HG02852 (cell line): ENCODE measurements around the gene BABAM2.

ENCODE experiments used
- ATAC-seq: cut with Tn5 transposase; IDR thresholded peaks from one replicate; pipeline ENCODE4 v1.9.1; 2021; ENCODE audit warnings: mild to moderate bottlenecking, moderate library complexity; ENCODE audit not compliant: unreplicated experiment

Gene BABAM2

DNA sequence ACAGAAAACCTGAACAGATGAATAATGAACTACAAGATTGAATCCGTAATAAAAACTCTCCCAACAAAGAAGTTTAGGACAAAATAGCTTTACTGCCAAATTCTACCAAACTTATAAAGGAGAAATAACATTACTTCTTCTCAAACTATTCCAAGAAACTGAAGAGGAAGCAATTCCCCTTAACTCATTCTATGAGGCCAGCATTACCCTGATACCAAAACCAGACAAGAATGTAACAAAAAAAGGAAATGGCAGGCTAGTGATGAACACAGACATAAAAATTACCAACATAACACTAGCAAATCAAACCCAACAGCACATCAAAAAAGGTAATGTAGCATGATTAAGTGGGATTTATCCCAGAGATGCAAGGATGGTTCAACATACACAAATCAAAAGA lies 288.4 kb downstream of the BABAM2 start:
- ATAC-seq = no peak

DNA sequence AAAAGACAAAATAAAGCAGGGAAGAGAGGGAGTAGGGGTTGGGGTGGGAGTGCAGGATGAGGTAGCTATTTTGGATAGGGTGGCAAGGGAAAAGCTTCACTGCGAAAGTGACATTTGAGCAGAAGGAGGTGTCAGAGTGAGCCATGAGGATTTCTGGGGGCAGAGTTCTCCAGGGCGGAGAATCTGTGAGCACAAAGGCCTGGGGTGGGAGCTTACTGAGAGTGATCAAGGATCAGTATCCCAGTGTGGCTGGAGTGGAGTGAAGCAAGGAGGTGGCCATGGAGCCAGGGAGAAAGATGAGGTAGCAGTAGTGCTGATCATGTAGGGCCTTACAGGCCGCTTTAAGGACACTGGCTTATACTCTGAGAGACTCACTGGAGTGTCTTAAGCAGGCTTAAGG lies 291.3 kb downstream of the BABAM2 start:
- ATAC-seq = no peak

DNA sequence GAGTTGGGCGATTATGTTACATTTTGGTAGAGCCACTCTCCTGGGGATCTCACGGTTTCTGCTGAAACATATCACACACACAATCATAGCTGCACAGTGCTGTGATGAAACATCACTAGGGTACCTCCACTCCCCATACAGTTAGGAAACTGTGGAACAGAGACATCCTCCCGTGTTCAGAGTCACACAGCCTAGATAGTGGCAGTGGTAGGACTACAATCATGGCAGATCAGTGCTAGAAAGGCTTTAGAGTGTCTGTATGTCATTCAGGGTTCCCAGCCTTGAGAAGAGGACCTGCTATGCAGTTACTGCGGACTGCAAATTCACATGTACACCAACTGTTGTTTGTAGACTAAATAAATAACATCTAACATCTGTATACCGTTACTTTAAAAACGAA lies 291.8 kb downstream of the BABAM2 start:
- ATAC-seq = no peak

DNA sequence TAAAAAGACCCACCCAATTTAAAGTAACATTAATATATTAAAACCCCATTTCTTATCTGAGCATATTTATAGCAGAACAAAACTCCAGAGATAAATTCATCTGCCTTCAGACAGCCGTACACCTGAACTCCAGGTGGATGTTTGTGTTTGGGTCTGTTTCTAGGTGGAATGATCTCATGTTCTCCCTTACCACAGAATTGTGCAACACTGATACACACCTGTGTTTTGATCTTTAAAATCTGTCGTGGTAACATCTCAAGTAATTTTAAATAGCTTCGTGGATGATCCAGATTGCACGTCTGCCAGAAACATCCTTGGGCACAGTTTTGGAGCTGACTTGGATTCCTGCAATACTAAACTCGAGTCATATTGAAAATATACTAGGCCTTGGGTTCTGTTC lies 294.6 kb downstream of the BABAM2 start:
- ATAC-seq = no peak

DNA sequence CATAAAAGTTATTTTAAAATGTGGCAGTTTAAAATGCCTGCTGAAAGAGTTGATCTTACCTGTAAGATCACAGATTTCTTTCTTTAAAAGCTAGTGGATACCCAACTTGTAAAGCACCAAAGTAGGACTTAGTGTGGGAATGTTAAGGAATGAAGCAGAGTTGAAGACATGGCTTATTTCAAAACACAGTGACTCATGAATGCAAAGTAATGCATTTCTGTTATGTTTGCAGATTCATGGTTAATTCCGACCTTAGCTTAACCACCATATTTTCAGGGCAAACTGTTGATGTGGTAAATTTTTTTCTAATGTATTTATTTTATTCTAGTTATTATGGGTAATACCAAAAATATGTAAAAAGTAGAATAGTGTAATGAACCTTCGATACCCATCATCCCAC lies 295.4 kb downstream of the BABAM2 start:
- no peak for ATAC-seq

DNA sequence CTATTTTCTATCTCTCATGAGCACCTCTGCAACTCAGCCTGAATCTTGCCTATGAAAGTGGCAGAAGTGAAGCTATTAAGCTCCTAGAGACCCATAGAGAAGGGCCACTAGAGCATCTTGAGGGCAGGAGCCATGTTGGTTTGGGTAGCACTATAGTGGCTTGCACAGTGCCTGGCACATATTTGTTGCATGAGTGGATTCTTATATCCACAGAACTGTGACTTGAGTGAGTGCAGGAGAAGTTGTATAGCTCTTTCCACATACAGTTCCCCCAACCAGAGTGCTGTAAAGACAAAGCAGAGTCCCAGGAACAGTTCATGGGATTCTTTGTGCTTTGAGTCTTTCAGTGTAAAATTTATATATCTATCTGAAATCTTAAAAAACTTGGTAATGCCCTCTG lies 296.7 kb downstream of the BABAM2 start:
- ATAC-seq = no peak

DNA sequence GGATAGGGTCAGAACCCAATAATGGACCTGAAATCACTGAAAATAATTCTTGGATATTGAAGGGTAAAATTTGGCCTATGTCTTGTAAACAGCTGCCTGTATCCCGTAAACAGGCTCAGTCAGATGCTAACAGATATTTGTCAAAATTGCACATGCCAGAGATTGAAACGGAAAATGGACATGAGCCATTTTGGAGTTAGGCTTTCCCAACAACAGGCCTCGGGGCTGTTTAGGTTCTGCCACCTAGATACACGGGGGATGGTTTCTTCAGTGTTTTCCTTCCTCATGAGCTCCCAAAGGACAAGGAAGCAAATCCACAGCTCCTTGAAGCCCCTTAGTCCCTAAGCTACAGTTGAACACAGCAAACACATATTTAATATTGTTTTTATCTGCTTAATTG lies 297.9 kb downstream of the BABAM2 start:
- ATAC-seq = no peak

DNA sequence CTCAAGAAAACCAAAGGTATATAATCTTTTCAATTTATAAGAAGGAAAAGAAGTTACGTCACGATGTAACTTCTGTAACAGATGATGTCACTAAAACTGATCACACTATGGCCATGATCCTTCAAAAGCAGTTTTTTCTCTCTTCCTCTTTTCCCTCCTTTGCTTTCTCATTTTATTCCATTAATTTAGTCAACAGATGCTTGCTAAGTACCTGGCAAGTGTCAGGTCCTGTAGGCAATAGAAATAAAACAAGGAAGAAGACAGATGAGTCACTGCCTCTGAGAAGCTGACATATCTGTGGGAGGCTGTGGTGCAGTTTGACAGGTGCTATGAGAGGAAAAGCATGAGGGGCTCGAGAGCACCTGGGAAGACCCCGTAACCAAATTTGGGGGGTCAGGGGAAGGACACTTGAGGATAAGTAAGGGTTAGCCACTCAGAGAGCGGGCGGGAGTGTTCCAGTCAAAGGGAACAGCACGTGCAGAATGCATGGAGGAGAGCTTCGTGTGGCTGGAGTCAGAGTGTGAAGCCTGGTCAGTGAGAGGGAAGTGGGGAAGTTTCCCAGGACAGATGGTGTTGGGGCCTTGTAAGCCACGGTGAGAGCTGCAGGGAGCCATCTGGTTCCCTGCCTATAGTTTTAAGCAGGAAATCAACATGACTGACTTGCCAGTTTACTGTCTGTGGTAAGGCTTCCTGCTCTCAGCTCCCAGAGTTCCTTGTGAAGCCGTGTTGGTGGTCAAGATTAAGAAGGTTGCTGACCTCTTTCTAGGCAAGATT lies 303.3 kb downstream of the BABAM2 start:
- ATAC-seq = no peak

DNA sequence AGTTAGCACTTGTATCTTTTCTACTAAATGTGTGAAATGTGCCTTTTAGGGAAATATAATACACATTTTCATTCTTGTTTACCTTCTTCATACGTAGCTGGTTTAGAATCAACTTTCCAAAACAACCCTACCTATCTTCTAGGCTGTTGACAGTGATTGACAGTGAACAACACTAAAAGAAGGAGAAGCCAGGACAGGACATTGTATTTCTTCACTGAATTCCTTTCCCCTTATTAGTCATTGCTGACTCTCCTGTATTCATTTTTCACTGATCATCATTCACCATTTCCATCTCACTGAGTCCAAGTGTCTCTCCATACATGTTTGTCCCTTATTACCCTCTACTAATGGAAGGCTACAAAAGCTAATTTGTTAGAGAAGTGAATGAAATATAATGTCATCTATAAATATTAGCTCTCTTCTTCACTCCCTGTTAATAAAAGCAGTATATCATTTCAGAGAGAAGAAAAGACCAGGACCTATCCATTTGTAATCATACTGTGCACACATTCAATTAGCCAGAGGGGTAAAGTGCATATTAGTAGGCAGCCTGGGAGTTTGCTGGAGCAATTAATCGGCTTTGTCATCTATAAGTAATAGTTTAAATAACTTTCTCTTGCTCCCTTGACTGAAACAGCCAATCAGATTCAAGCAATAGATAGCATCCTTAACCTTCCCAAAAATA lies 309.6 kb downstream of the BABAM2 start:
- no peak for ATAC-seq

DNA sequence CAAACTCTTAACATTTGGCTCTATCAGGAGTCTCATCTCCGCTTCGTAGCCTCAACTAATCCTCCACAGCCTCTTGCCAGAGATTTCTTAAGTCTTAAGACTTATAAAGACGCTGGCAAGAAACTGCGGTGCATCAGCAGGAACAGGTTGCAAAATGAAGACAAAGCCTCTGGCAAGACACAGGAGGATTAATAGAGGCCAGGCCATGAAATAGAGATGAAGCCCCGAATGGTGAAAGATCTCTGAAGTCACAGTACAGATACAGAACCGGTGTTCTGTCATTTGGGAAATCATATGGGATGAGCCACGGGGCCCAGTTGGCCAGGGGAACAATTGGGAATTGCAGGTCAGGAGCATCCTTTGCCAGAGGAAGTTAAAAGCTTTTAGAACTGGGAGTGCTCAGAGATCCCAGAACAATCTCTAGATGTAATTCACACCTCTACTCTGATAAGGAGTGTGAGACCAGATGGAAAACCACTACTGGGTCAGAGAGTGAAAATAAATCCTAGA lies 311.2 kb downstream of the BABAM2 start:
- ATAC-seq = no peak

DNA sequence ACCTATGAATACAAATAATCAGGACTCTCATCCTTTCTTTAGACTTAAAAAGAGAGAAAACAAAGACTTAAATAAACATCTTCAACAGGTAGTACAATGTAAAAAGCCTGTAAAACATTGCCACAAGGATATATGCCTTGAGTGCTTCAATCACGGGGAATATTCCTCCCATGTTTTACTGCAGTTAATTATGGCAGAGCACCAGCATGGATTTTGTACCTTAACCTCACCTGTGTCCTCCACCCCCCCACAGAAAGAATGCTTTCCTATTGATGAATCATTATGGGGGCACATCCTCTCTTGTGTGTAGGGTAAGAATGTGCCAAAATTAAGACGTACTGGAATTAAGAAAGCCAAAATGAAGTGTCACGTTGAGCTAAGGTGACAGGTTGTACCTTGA lies 312.2 kb downstream of the BABAM2 start:
- no peak for ATAC-seq

DNA sequence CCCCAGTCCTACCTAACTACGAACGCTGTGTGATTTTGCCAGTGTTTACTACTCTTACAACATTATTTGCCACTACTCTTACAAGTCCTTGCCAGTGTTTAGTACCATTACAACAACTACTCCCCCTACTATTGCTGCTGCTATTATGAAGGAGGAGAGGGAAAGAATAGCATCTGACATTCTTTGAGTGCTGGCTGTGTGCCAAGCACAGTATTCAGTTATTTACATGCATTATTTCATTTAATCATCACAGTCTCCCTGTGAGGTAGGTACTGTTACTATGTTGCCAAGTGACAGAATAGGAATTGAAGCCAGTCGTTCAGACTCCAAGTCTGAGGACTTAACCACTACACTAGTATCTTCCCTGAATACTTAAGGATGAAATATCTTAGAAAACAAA lies 316.2 kb downstream of the BABAM2 start:
- ATAC-seq = no peak

DNA sequence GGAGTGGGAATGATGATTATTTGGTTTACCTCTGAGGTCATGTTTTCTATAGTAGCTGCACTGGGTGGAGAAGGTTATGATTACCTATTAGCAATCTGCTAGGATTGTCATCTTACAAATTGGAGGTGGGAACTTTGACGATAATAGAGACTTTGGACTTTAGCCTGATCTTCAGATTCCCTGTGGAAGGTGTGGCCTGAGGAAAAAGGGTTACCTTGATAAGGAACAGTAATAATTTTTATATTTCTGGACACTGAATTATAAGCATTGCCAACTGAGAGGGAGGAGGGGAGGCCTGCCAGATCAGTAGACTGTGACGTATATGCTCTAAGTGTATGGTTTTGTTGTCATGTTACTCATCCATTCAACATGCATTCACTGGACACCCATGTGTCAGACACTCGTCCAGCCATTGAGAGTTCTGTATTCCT lies 318.7 kb downstream of the BABAM2 start:
- no peak for ATAC-seq

DNA sequence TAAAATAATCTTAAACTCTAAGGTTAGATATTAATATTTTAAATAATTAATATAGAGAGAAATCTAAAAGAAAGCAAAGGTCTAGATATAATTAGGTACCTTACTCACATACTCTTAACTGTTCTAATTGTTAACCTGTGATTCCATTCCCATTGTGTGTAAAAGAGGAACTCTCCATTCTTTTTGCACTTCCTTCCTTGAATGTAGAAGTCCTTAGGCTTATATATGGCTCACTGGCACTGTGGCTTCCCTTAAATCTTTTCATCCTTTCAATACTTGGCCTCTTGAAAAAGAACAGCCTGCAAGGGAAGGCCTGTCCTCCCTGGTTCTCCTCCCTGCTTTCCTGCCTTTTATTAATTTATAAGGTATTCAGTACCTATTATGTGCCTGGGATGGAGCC lies 319.3 kb downstream of the BABAM2 start:
- ATAC-seq = no peak

DNA sequence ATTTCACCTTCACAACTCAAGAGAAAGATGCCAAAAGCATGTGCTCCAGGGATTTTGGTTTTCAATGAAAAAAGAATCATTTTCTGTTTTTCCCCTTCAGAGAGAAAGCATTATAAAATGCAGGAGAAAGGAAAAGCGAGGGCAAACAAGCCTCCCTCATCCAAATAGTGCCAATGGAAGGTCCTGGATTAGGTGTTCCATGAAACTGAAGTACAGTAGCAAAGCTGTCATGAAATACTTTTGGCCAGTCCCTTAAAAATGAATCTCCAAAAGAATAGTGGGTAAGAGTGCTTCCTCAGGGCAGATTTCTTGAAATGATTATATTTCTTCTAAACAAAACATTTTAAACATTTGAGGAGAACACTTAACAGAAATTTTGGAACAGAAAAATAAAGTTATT lies 320.0 kb downstream of the BABAM2 start:
- no peak for ATAC-seq

DNA sequence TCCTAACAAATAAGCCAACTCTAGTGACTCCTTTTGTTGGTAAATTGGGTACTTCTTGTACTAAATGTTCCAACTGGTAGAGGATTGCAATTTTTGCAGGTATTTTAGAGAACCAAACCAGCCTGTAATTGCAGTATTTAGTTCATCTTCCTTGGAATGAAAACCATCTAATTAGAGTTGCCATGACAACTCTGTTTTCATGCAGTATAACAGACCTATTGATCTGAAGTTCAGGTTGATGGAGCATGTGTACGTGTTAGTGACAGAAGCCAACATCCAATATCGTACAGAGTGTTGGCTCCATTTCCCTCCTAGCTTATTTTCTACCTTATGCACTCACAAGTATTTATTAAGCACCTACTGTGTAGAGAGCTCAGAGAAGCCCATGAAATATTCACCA lies 325.8 kb downstream of the BABAM2 start:
- ATAC-seq = no peak

DNA sequence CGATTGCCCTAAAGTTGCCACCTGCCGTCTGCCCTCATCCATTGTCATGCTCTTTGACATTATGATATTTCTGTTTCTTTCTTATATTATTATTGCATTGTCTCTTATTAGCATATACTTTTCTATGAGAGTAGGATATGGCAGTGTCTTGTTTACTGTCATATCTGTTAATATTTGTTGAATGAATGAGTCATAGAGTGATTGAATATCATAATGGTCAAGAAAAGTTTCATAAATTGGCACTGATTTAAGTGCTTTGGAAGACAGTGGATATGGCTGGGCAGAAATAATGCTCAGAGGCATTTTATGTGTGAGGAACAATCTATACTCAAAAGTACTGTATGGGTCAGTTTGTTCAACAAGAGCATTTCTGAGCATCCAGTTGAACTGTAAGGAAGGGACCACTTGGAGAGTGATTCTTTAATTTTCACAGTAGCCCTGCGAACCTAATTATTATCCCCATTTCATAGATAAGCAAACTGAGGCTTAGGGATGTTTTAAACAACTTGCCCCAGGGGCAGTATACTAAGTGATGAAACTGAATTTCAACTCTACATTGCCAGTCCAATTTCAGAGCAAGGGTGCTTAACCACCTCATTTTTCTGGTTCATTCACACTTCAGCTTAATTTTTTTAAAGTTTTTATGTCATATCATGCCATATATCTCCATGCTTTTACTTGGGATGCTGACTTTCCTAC lies 326.7 kb downstream of the BABAM2 start:
- no peak for ATAC-seq

DNA sequence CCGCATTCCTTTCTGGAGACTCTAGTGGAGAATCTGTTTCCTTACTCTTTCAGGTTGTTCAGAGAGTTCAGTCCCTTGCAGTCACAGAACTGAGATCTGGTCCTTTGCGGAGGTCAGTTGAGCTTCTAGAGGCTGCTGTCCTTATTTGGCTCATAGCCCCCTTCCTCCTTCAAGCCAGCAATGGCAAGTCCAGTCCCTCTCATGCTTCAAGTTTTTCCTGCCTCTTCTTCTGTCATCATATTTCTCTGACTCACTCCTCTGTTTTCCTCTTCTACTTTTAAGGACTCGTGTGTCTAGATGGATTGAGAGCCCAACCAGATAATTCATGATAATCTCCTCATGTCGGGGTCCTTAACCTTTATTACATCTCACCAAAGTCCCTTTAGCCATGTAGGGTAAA lies 328.6 kb downstream of the BABAM2 start:
- ATAC-seq = no peak

DNA sequence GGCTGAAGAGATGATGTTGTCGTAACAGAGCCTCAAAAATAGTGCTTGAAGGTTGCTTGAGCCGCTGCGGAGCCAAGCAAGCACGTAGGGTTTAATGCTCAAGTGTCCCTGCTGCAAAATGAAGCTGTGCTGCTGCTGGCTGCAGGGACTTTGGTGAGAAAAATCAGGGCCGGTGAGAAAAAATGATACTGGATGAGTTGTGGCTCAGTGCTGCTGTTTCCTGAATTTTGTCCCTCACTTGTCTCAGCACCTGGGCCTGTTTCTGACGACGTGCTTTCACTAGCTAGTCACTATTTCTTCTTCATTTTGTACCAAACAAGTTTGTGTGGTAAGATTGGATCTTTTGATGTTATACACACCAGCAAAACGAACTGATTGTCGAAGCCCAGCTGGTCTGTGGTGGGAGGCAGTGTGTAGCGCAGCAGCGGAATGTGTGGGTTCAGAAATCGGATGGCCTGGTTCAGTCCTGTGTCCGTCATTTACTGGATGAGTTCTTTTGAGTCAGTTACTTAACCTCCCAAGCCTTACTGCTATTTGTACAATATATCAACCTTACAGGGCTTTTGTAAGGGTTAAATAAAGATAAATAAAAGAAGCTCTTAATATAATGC lies 329.3 kb downstream of the BABAM2 start:
- no peak for ATAC-seq

DNA sequence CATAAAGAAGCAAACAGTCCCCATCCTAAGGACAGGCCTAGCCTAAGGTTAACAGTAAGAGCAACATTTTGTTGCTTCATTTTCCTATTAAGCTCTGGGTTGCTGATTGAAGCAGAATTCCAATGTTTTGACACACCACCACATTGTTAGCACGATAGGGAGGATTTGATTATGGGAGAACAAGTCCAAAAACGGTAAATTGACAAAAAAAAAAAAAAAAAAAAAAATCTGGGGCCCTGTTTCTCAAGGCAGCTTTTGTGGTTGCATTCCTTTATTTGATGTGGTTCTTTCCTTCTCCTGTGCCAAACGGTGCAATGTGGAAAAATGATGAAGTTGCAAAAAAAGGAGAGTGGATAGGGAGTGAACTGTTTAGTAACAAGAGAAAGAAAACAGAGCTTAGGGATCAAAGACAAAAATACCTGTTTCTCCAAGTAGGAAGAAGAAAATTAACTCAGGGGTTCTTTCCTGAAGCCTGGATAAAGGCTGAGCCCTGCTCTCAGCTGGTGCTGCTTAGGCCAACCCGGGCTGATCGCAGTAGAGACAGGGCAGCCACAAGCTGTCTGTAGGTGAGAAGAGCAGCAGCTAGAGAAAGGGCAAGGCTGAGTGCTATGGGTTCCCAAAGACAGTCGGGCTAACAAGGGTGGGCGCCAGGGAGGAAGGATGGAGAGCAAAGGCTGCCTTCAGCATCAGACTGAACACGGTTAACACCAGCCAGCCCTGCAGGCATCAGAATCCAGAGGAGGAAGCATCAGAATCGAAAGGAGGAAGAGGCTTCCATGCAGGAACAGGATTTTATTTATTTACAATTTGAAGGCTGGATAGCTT lies 334.3 kb downstream of the BABAM2 start:
- ATAC-seq = no peak
